ENCODE measurements around the gene GON7.
A peak's percentile ranks its signal among the peaks of the same experiment; 100 is the strongest.
"Not testable (repeated sequence)": the region's sequence is repeated elsewhere in the genome, so short reads cannot be mapped to it uniquely, and the experiment has no call there.

GON7 gene

DNA sequence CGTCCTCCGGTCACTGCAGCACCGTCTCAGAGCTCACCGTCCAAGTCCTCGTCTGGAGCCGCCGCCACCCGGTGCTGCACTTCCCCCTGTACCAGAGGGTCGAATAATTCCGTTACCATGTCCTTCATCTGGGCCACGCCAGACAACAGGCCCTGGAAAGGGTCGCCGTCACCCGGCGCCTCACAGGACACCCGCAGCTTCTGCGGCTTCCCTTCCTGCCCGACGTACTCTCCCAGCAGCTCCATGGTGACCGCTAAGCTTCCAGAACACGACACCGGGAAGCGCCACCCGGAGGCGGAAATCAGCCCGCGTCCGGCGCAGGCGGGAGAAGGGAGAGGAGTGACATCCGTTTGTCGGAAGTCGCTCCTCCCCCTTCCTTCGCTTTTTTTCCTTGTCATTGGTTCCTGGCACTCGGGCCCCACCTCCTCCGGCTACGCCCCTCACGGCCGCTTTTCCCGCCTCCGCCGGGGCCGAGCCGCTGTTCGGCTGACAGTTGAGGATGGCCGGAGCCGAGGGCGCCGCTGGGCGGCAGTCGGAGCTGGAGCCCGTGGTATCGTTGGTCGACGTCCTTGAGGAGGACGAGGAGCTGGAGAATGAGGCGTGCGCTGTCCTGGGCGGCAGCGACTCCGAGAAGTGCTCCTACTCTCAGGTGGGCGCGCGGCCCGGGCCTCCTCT lies at the start of gene GON7, which contains the start of gene UBR7:
Gene GON7 (minus strand): TSS at position 273 of the 675 bp plus-strand sequence. CDS start 28 bp downstream, at position 245.
Gene UBR7 (plus strand): TSS at position 464 of the 675 bp plus-strand sequence. CDS start 36 bp downstream, at position 500.
- Mint-ChIP-seq H3K36me3 (ENCODE audit: low read depth) (peaks cover 67% of the 10 kb centered on the region), H3K4me1 (ENCODE audit: low read depth) (peaks cover 47% of the 10 kb centered on the region), H3K9me3 (no peaks in the 10 kb centered on the region), H3K27me3 (no peaks in the 10 kb centered on the region), H3K27ac (peak within 1 kb of the TSS; percentile 99), H3K4me3 (peak within 1 kb of the TSS; percentile 100)
- DNase-seq = peak; percentile 91

DNA sequence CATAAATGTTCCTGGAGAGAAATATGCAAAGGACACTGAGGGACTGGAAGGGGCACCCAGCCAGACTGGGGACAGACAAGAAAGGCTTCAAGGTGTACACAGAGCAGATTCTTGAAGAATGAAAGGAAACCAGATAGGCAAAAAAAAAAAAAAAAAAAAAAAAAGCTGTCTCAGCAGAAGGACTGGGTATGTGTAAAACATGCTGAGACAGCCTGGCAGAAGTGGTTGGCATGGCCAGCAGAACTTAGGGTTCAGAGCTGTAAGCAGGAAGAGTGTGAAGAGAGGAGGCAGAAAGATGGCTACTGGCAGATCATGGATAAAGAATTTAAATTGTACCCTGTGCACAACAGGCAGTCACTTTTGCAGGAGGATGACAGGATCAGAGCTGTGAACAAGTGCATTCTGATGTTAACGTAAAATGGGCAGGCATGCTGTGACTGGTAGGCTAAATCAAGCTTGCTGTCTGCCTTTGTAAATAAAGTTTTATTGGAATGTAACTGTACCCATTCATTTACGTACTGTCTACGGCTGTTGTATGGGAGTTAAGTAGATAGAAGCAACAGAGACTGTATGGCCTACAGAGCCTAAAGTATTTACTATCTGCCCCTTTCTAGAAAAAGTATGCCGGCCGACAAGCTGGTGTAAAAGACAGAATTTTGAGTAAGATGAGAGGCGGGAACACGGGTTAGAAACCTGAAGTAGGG lies 42.4 kb upstream of the GON7 start:
- H3K27me3 Mint-ChIP-seq = no peaks in the 10 kb centered on the region
- DNase-seq = no peak
- peaks cover 75% of the 10 kb centered on the region for H3K36me3 Mint-ChIP-seq (ENCODE audit: low read depth)
- H3K4me3 Mint-ChIP-seq = no peak overlapping the region
- H3K4me1 Mint-ChIP-seq (ENCODE audit: low read depth) = no peaks in the 10 kb centered on the region
- H3K9me3 Mint-ChIP-seq = no peaks in the 10 kb centered on the region
- H3K27ac Mint-ChIP-seq = no peak overlapping the region

DNA sequence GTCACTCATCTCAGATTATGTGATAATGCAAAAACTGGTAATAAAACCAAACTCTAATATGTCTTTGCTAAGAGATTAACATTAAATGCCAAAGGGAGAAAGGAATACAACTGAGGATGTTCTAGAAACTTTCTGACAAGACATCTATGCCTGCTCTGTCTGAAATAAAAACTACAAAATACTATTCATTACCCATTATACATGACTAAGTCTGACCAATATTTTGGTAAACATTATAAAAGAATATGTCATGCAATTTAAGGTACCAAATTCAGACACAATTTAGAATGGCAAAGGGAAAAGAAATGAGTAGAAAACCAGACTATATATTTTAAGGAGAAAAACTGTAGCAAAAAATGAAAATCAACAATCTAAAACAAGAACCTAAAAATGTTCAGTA lies 39.7 kb upstream of the GON7 start:
- no peak for DNase-seq
- Mint-ChIP-seq H3K4me3 (no peak overlapping the region), H3K27me3 (no peaks in the 10 kb centered on the region), H3K4me1 (ENCODE audit: low read depth) (no peaks in the 10 kb centered on the region), H3K9me3 (no peaks in the 10 kb centered on the region), H3K36me3 (ENCODE audit: low read depth) (peaks cover 85% of the 10 kb centered on the region), H3K27ac (no peak overlapping the region)

DNA sequence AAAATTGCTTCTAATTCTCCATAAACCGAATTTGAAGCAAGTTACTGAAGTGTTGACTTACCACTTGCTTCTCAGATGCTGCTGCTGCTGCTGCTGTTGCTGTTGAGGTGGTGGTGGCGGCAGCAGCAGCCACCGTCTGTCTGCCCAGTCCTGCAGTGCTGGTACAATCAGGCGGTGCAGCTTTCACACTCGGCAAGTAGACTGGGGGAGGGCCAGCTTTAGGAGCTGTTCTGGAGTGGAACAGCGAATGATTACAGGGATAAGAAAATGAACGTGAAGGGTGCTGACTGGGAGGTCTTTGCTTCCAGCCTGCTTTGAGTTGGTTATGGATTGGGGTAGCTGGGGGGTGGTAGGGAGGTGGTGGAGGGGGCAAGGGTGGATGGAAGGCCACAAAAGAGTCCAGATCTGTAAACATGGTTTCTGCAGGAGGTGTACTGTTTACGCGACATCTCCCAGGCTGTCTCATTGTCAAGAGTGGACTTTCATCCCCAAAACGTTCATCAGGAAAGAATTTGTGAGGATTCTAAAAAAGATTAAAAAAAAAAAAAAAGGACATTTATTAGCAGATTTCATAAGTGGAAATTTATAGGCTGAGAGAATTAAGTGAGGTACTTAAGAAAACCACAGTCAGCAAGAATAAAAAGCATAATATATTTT lies 39.0 kb upstream of the GON7 start:
- H3K9me3 Mint-ChIP-seq = no peaks in the 10 kb centered on the region
- H3K36me3 Mint-ChIP-seq (ENCODE audit: low read depth) = peaks cover 82% of the 10 kb centered on the region

DNA sequence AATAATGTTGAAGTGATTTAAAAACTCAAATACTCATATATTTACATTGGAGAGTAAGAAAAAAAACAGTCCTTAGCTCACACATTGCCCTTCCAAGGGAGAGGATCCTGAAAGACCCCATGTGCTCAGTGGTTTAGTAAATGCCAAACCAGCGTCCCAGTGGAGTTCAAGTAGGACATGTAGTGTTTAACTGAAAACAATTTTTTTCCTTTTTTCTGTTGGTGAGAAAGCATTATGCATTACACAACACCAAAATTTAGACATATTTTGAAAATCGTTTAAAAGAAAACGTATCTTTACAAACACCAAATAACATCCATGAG lies 33.8 kb upstream of the GON7 start:
- no peak for DNase-seq
- H3K27me3 Mint-ChIP-seq = no peaks in the 10 kb centered on the region
- H3K27ac Mint-ChIP-seq = no peak overlapping the region
- peaks cover 54% of the 10 kb centered on the region for H3K36me3 Mint-ChIP-seq (ENCODE audit: low read depth)
- no peak overlapping the region for H3K4me3 Mint-ChIP-seq
- H3K4me1 Mint-ChIP-seq (ENCODE audit: low read depth) = peaks cover 18% of the 10 kb centered on the region
- no peaks in the 10 kb centered on the region for H3K9me3 Mint-ChIP-seq

More for the DNA sequence above, 39.0 kb upstream of the GON7 start:
- Mint-ChIP-seq H3K4me1 (ENCODE audit: low read depth) (no peaks in the 10 kb centered on the region), H3K27me3 (no peaks in the 10 kb centered on the region), H3K4me3 (no peak overlapping the region), H3K27ac (no peak overlapping the region)
- no peak for DNase-seq

DNA sequence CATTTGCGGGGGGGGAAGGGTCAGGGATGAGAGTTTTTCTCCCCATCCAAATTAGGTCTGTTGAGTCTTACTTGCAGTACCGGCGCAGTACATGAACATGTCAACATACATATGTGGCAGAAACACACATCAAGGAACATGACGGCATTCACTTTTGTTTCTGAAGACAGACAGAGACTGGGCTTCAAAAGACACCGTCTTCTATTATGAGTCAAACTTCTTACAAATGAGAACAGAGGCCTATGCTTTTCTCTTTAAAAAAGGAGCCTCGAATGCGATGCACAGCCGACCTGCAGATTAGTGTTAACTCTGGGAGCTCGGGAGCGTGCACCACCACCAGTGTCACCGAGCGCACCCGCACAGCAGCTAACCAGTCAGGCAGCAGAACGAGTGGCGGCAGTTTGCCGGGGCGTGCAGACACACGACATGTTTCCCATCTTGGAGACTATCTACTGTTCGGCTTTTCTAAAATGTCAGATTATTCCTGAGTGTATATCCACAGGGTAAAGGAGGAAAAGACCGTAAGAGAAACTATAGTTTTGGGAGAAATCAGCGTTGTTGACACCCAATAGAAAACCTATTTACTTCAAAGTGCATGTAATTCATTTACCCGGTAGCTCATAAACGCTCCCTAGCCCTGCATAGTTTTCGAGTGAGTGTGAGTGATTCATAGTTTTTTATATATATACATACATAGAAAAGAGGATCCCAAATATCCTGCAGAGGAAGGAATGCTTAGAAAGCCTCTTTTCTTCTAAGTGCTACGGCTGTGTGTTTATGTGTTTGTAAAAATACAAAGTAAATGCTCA lies 33.2 kb upstream of the GON7 start:
- H3K36me3 Mint-ChIP-seq (ENCODE audit: low read depth) = peaks cover 48% of the 10 kb centered on the region

DNA sequence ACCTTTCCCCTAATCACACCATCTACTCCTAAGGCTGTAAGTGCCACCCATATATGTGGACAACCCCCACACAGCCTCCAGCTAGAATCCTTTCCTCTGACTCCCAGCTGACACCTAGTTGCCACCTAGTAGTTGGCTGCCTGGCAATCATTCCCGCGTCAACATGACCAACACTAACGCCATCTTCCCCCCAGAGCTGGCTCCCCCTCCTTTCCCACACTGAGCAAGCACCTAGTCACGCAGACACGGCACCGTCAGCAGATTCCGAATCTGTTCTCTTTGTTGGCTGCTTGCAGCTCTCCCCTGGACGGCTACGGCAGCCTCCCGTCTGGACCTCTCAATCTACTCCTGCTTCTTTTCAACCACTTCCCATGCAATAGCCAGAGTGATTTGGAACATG lies 27.9 kb upstream of the GON7 start:
- H3K27ac Mint-ChIP-seq = no peak overlapping the region
- no peak overlapping the region for H3K4me3 Mint-ChIP-seq
- H3K9me3 Mint-ChIP-seq = no peaks in the 10 kb centered on the region
- peaks cover 5% of the 10 kb centered on the region for H3K36me3 Mint-ChIP-seq (ENCODE audit: low read depth)
- no peak for DNase-seq
- peaks cover 33% of the 10 kb centered on the region for H3K4me1 Mint-ChIP-seq (ENCODE audit: low read depth)
- peaks cover 12% of the 10 kb centered on the region for H3K27me3 Mint-ChIP-seq

More for the DNA sequence above, 33.2 kb upstream of the GON7 start:
- no peak for DNase-seq
- Mint-ChIP-seq H3K9me3 (no peaks in the 10 kb centered on the region), H3K27ac (no peak overlapping the region), H3K4me1 (ENCODE audit: low read depth) (peaks cover 18% of the 10 kb centered on the region), H3K27me3 (no peaks in the 10 kb centered on the region), H3K4me3 (no peak overlapping the region)

GRCh38 chr14:93233078-93233477 lies 26.2 kb upstream of the GON7 start:
- not testable (repeated sequence) for H3K27ac Mint-ChIP-seq, H3K4me3 Mint-ChIP-seq, DNase-seq, H3K9me3 Mint-ChIP-seq
- Mint-ChIP-seq H3K27me3 (peaks cover 12% of the 10 kb centered on the region), H3K4me1 (ENCODE audit: low read depth) (peaks cover 29% of the 10 kb centered on the region), H3K36me3 (ENCODE audit: low read depth) (peaks cover 15% of the 10 kb centered on the region)

DNA sequence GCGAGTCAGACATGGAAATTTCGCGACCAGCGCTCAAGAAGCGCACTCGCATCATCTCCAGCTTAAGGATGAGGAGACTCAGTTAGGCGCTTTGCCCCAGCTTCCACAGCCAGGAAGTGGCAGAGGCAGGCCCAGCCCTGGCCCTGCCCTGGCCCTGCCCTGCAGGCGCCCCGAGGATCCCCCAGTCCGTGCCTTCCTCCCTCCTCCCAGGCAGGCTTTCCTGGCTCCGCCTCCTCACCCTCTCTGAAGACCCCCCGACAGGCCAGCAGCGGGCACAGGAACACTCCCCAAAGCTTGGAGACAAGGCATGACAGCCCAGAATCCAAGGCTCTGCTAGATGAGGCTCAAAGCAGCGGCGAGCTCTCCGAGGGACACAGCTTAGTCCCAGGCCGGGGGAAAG lies 25.3 kb upstream of the GON7 start:
- peak overlapping the region; percentile 10 for H3K27ac Mint-ChIP-seq
- no peaks in the 10 kb centered on the region for H3K9me3 Mint-ChIP-seq
- peaks cover 12% of the 10 kb centered on the region for H3K27me3 Mint-ChIP-seq
- H3K4me1 Mint-ChIP-seq (ENCODE audit: low read depth) = peaks cover 23% of the 10 kb centered on the region
- DNase-seq = no peak
- H3K36me3 Mint-ChIP-seq (ENCODE audit: low read depth) = peaks cover 24% of the 10 kb centered on the region
- H3K4me3 Mint-ChIP-seq = no peak overlapping the region

DNA sequence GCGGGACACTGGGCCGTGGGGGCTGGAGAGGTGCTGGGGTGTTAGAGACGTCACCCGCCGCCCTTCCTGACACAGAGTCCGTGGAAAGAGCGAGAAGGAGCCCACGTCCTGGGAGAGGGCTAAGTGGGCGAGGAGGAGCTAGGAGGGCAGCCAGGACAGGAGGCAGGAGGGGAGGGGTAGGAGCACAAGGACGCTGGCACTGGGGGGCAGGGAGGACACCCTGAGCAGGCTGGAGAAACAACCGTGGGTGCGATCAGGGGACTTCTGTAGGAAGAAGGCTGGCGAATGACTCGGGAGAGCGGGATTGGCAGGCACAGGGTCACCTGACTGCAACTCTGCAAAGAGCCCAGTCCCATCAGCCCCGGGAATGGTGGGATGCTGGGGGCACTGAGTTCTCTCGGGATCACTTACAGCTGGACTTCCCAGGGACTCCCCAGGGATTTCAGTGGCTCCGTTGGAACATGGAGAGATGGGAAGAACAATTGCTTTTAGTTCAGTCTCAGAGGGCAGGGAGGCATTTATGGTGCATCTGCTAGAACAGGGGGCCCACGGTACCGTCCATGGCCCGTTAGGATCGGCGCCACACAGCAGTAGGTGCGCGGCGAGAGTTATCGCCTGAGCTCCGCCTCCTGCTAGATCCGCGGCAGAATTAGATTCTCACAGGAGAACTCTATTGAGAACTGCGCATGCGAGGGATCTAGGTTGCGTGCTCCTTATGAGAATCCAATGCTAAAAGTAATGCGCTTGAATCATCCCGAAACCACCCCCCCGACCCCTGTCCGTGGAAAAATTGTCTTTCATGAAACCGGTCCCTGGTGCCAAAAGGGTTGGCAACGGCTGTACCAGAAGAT lies 24.5 kb upstream of the GON7 start:
- Mint-ChIP-seq H3K27ac (peak overlapping the region; percentile 27), H3K4me3 (peak overlapping the region; percentile 71), H3K27me3 (peaks cover 12% of the 10 kb centered on the region), H3K36me3 (ENCODE audit: low read depth) (peaks cover 30% of the 10 kb centered on the region), H3K9me3 (no peaks in the 10 kb centered on the region), H3K4me1 (ENCODE audit: low read depth) (peaks cover 19% of the 10 kb centered on the region)
- no peak for DNase-seq

DNA sequence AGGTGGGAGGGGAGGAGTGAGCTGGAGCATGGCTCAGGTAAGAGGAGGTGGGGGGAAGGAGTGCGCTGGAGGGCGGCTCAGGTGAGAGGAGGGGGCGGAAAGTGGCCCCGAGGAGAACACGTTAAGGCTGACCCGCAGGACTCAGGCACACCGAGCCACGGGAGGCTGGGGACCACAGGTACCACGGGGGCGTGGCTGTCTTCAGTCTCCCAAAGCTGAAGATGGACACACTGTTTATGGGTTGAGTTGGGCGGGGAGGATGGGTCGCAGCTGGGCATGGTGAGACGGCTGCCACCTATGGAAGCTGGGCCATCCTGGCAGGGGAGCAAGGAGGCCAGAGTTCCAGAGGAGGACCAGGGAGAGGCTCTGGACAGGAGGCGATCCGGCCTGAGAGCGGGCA lies 23.7 kb upstream of the GON7 start:
- peaks cover 12% of the 10 kb centered on the region for H3K27me3 Mint-ChIP-seq
- no peaks in the 10 kb centered on the region for H3K9me3 Mint-ChIP-seq
- H3K36me3 Mint-ChIP-seq (ENCODE audit: low read depth) = peaks cover 38% of the 10 kb centered on the region
- no peak for DNase-seq
- no peak overlapping the region for H3K27ac Mint-ChIP-seq
- peak overlapping the region; percentile 71 for H3K4me3 Mint-ChIP-seq
- H3K4me1 Mint-ChIP-seq (ENCODE audit: low read depth) = peaks cover 16% of the 10 kb centered on the region

- Mint-ChIP-seq H3K9me3 (no peaks in the 10 kb centered on the region), H3K27ac (no peak overlapping the region), H3K36me3 (ENCODE audit: low read depth) (peaks cover 55% of the 10 kb centered on the region), H3K4me1 (ENCODE audit: low read depth) (peaks cover 16% of the 10 kb centered on the region), H3K4me3 (no peak overlapping the region), H3K27me3 (peaks cover 12% of the 10 kb centered on the region)
- DNase-seq = no peak
Measured at GRCh38 chr14:93228550-93228949, 21.7 kb upstream of the GON7 start.

- H3K27ac Mint-ChIP-seq = no peak overlapping the region
- peaks cover 5% of the 10 kb centered on the region for H3K4me1 Mint-ChIP-seq (ENCODE audit: low read depth)
- H3K27me3 Mint-ChIP-seq = no peaks in the 10 kb centered on the region
- no peak overlapping the region for H3K4me3 Mint-ChIP-seq
- no peak for DNase-seq
- H3K36me3 Mint-ChIP-seq (ENCODE audit: low read depth) = peaks cover 84% of the 10 kb centered on the region
- H3K9me3 Mint-ChIP-seq = no peaks in the 10 kb centered on the region
Measured at GRCh38 chr14:93223565-93223964, 16.7 kb upstream of the GON7 start.

DNA sequence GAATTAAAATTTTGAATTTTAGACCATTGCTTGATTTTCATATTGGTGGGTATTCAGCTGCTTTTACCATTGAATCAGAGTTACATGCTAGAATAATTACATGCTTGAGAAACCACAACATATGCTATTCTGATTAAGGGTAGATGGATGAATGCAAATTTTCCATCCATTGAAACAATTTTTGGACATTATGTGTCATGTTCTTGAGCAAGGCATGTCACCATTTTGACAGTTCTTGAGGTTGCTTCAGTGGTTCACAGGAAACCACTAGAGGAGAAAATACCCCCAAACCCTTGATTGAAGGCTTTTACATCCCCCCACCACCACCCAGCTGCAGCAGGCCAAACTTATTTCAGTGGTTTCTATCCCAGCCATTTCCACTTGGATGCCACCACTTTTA lies 13.6 kb upstream of the GON7 start:
- Mint-ChIP-seq H3K4me3 (no peak overlapping the region), H3K9me3 (no peaks in the 10 kb centered on the region), H3K4me1 (ENCODE audit: low read depth) (peaks cover 5% of the 10 kb centered on the region), H3K36me3 (ENCODE audit: low read depth) (peaks cover 83% of the 10 kb centered on the region), H3K27me3 (no peaks in the 10 kb centered on the region), H3K27ac (no peak overlapping the region)
- DNase-seq = no peak
